ENCODE measurements around the gene SAMD4A.

The SAMD4A gene

DNA sequence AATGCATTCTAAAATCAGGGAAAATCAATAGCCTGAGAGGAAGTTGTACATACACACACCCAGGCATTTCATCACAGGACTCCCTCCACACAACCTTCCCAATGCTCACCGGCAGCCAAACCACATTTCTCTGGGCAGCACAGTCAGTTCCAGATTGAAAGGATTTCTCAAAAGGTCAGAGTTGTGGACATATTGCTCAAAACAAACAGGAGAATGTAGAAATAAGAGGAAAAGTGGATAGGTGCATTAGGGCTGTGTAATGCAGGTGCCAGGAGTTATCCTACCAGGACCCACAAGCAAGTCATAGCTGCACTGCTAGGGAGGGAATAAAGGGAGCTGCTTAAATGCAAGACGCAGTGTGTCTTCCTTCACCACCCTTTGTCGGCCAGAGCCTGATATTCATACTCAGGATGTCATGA is 272.8 kb downstream of the SAMD4A start:
- no peak for DNase-seq

DNA sequence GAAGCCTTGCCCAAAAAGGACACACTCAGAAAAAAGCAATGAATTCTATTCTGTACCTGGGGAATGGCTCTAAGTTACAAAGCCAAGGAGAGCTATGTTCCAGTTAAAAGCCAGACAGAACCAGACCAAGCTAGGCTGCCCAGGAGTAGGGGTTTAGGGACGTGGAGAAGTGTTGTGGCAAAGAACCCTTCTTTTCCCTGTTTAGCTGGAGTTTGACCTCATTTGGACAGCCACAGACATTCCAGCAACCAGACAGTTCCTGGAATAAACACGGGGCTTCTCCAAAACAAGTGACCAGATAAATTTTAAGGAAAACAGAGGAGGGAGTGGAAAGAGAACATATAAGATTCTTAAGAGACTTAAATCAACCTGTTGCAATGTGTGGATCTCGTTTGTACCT is 273.4 kb downstream of the SAMD4A start:
- no peak for DNase-seq

DNA sequence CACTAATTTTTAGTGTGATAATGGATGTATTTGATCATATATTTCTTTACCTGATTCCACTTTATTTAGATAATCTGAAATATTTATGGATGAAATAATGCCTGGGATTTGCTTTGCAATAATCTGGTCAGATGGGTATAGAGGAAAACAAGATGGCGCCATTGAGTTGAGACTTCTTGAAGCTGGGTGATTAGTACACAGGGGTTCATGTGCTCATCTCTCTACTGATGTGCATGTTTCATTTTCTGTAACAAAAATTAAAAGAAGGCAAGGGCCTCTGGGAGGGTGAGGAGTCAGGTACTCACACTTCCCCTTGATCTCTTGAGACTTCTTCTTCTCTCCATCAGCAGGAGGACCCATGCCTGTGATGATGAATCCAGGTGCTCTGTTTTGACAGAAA is 273.9 kb downstream of the SAMD4A start:
- no peak for DNase-seq

Data from activated T-cell treated with anti-CD3 and anti-CD28 coated beads, Interleukin-2, amount 50 U/mL, for 48 hours (primary cell).